HG03280 (cell line): ENCODE results near the gene CD300LG.
"Not testable (repeated sequence)": the region's sequence is repeated elsewhere in the genome, so short reads cannot be mapped to it uniquely, and the experiment has no call there.

Experiments used
- ATAC-seq: cut with Tn5 transposase; IDR thresholded peaks from one replicate; pipeline ENCODE4 v1.9.1; 2021; ENCODE audit warnings: mild to moderate bottlenecking, moderate library complexity; ENCODE audit not compliant: unreplicated experiment

The CD300LG gene, protein sequence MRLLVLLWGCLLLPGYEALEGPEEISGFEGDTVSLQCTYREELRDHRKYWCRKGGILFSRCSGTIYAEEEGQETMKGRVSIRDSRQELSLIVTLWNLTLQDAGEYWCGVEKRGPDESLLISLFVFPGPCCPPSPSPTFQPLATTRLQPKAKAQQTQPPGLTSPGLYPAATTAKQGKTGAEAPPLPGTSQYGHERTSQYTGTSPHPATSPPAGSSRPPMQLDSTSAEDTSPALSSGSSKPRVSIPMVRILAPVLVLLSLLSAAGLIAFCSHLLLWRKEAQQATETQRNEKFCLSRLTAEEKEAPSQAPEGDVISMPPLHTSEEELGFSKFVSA

DNA sequence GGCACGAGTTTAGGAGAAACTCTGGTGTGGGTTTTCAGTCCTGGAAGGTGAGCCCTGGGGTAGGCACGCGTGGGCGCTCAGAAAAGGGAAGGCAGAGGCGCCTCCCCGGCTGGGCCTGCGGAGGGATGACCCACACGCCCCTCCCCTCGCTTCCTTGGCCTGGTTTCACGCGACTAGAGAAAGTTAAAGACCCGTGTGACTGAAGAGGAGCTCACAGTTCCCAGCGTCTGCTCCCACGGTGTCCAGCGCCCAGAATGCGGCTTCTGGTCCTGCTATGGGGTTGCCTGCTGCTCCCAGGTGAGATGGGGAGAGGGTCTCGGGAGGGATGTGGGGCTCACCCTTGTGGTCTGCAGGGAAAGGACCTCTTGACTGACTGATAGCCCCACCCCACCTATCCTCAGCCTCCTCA lies at the start of gene CD300LG:
Gene CD300LG (plus strand): TSS at position 214 of the 409 bp plus-strand sequence. CDS start 41 bp downstream, at position 255.
- no peak for ATAC-seq

DNA sequence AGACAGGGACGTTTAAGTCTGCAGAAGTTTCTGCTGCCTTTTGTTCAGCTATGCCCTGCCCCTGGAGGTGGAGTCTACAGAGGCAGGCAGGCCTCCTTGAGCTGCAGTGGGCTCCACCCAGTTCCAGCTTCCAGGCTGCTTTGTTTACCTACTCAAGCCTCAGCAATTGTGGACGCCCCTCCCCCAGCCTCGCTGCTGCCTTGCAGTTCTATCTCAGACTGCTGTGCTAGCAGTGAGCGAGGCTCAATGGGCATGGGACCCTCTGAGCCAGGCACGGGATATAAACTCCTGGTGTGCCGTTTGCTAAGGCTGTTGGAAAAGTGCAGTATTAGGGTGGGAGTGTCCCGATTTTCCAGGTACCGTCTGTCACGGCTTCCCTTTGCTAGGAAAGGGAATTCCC lies 49.0 kb upstream of the CD300LG start:
- ATAC-seq, result not testable (repeated sequence)

DNA sequence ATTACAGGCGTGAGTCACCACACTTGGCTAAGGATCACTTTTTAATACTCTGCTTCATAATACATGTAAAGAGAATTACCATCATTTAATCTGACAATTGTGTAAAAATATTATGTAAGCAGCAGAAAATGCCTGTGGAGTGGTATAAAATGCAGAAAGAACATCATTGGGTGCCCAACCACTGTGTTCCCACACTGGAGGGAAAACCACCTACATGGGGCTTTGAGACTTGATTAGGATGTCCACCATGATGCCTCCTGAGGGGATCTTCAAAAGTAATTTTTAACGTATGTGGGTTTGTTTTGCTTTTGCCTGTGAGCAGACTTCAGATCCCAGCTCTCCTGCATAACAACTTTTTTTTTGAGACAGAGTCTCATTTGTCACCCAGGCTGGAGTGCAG lies 47.9 kb upstream of the CD300LG start:
- no peak for ATAC-seq

GRCh38 chr17:43800736-43801135 lies 46.2 kb upstream of the CD300LG start:
- no peak for ATAC-seq

- no peak for ATAC-seq
These were observed 45.1 kb upstream of the CD300LG start for GRCh38 chr17:43801844-43802243.

DNA sequence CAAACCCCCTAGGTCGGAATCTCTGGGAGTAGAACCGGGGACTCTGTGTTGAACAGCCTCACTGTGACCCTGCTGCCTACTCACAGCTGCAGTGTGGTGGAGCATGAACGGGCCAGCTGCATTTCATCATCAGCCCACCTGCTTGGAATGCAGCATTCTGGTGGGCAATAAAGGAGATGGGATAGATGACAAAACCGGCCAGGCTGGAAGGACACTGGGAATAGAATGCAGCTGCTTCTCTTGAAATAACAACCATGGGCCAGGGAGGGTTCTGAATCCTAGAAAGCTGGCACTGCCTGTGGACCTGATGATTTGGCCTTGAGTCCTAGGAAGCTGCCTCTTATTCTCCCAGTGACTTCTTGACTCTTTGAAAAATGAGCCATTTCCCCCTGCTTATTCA lies 43.2 kb upstream of the CD300LG start:
- ATAC-seq, result no peak

DNA sequence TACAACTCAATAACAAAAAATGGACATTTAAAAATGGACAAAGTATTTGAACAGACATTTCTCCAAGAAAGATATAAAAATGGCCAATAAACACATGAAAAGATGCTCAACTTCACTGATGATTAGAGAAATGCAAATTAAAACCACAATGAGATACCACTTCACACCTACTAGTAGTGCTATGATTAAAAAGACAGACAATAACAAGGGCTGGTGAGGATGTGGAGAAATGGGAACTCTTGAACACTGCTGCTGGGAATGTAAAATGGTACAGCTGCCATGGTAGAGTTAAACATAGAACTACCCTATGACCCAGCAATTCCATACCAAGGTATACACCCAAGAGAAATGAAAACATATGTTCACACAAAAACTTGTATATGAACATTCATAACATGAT lies 41.9 kb upstream of the CD300LG start:
- no peak for ATAC-seq

DNA sequence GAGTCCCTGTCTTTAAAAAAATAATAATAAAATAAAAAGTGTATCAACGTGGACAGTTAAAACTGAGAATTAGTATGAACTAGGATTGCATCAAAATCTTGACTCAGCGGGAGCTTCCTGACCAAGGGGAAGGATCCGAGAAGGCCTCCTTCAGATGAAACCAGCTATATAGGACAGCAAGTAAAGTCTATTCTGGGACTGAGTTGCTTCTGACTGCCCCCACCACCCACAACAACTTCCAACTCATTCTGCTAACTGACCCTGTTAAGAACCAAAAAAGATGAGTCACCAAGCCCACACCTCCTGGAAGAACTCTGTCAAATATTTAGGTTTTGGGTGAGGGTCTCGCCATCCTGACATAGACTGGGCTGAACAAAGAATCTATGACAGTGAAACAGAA lies 38.9 kb upstream of the CD300LG start:
- ATAC-seq, result no peak

- no peak for ATAC-seq
These were observed 37.9 kb upstream of the CD300LG start for GRCh38 chr17:43809121-43809520.

DNA sequence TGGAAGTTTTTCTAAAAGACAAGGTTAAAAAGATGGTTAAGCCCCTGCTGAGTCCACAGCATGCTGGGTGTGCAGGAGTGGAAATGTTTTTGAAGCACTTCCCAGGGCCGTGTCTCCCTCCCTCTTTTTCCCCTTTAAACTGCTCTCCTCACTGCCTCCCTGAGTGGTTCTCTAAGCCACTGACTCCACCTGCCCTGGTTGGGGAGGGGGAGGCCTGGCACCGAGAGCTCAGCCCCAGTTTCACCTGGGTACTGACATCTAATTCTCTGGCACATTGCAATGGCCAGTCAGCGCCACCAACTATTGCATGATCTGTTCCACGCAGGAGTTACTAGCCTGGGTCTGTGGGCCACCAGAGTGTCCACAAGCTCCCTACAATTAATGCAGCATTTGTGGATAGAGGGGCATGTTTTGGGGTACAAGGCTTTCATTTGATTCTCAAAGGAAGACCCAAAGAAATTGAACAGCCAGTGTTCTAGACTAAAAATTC lies 36.7 kb upstream of the CD300LG start:
- no peak for ATAC-seq

GRCh38 chr17:43810823-43811222 lies 36.2 kb upstream of the CD300LG start:
- no peak for ATAC-seq

DNA sequence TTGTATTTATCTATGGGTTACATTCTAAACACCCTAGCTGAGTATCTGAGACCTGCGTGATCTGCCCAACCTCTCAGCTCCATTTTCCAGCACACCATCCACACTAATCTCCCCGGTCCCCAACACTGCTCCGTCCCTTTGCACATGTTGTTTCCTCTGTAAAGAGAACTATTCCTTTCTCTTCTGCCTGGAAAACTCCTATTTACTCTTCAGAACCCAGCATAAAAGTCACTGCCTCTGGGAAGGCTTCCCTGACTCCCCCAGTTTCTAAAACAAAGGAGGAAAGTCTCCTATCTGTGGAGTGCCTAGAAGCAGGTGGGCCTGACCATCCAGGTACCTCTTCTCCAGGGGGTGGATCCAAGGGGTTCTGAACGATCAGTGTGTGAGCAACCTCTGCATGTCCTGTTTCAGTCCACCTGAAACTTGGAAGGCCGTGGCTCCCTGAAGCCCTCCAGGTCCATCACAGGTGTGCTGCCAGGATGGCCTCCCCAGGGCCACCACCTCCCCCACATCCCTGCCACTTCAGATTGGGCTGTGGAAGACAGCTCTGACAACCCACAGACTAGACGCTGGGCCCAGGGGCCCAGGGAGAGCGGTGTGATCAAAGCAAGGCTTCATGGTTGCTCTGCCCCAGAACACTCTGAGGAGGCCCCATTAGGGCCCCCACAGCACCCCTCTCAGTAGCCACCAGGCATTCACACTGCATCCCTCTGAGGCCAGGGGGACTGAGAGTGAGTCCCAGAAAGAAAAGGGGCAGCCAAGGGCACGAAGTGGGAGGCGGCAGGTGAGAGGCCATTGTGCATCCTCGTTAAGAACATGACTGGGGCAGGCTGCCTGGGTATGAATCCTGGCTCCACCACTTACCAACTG lies 34.3 kb upstream of the CD300LG start:
- no peak for ATAC-seq

DNA sequence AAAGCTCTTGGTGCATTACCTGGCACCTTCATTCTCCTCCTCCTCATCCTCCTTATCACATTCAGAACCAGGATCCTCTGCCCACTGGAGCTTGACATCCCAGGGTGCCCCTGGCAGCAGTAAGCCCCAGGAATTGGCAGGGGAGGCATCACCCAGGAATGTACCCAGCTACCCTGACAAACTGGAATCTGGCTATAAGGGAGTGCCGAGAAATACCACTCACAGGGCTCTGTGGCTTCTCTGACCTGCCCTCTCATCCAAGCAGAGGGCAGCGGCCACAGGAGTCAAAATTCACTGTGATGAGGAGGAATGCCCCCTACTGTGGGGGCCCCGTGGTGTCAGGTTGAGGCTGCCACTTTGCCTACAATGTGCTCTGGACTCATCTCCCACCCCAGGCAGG lies 33.6 kb upstream of the CD300LG start:
- no peak for ATAC-seq

DNA sequence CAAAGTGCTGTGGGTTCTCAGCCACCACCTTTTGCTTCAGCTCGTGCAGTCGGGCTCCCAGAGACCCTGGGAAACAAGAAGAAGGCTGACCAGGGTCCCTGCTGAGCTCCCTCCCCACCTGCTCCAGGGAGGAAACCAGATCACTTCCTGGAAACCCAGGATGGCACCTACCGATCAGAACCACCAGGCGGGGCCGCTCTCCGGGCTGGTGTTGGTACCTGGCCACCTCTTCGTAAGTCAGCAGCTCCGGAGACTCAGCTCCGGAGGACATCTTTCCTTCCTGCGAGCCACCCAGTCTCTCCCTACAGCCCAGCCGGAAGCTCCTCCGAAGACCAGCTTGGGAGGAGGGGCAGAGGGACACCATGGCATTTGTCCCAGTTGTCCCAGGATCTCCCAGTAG lies 33.0 kb upstream of the CD300LG start:
- no peak for ATAC-seq

- no peak for ATAC-seq
These were observed 32.3 kb upstream of the CD300LG start for GRCh38 chr17:43814714-43815113.

DNA sequence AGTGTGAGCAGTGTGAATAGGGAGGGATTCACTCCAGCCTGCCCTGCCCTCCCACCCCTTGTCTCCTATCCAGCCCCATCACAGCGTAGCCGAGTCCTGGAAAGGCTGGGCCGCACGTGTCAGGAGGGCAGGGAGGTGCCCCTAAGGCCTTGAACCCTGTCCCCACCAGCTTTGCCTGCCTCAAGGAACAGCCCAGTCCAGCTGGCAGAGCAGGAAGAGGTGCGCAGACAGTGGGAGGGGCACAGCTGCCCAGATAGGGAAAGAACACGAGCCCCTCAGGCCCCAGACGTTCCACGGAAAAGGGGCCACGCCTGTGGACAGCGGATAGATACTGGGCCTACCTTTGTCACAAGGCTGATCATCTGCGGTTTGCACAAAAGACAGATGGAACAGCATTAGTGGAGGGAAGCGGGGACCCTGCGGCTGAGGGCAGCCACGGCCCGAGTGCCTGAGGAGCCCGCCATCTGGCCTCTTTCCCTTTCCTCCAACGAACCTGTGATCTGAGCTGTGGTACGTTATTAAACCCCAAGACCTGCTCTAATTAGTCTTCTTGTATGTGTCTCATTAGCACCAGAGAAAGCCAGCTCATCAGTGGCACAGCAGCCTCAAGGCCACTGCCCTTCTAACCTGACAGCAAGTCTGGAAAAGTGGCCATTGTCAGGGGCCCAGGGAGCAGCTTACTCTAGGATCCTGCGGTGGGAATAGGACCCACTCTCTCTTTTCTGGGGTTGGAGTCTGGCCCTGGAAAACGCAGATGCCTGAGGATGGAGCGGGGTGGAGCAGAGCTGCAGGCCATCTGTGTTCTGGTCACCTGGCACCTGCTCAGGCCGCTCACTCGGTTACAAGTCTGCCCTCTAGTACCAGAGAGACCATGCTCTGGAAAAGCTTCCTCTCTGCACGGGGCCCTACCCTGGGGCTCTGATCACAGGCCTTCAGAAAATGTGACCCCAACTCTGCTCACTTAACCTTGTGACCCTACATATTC lies 30.3 kb upstream of the CD300LG start:
- no peak for ATAC-seq

DNA sequence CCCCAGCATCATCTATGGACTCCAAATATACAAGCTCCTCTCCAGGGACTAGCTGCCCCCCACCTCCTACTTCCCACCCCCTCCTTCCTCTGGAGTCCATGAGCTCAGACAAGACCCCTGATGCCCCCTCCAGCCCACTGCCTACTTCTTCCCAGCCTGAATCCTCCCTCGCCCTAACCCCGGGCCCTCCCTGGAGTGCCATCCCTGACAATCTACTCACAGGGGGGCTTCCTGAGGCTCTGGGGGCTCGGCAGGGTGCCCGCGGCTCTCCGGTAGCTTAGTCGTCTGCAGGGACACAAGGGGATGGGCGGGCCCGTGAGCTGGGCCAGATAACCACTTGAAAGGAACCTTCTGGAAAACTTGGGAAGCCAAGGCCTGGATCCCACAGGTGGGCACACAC lies 29.1 kb upstream of the CD300LG start:
- no peak for ATAC-seq

DNA sequence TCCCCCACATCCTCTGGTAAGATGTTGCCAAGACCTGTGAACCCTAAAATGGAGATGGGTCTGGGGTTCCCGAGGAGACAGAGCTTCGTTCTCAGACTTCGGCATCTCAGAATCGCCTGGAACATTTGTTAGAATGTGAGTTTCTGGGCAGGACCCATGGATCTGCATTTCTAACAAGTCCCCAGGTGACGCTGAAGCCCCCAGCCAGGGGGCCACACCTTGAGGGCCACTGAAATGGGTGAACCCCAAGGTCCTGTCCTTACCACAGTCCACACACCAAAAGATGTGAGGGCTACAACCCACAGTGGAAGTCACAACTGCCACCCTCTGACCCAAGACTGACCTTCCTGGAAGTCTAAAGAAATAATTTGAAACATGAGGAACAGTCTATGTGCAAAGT lies 28.0 kb upstream of the CD300LG start:
- no peak for ATAC-seq

GRCh38 chr17:43820759-43821158 lies 26.2 kb upstream of the CD300LG start:
- ATAC-seq, result no peak

GRCh38 chr17:43822570-43823190 lies 24.3 kb upstream of the CD300LG start:
- ATAC-seq, result no peak
